IMR-90 (cell line): ENCODE results near the gene EXOC6. TPM values are rescaled to one million over a fixed set of nuclear protein-coding genes. Genes with fewer than 3 reads are reported as not detected.

Source experiments
- ATAC-seq: fragments of 200-7000 bp; cut with Tn5 transposase; 2 replicates; pipeline ENCODE4 v1.9.1; 2020; ENCODE audit warnings: low read depth, mild to moderate bottlenecking, moderate library complexity
- BruUV-seq: library from RNA; stranded (reverse); fragments of 400-500 nt; replicated peaks from 2 replicates; lab custom pipeline; 2021; lab: Mats Ljungman, UMichigan
- CTCF ChIA-PET: fragments of 300-600 bp; formaldehyde crosslinking; extraction: SDS; loops from one replicate; lab custom pipeline; 2021; ENCODE audit warnings: antibody characterized with exemption; lab: Yijun Ruan, JAX
- POLR2A ChIA-PET: fragments of 300-600 bp; sonication (Branson Sonifier 250); formaldehyde crosslinking; loops from one replicate; lab custom pipeline; 2022; ENCODE audit warnings: antibody characterized with exemption; ENCODE audit not compliant: unreplicated experiment; lab: Charles Lee
- DNase-seq: peaks from one replicate; pipeline ENCODE4 v3.0.0; 2013
- H2AFZ ChIP-seq: replicated peaks from 2 replicates; pipeline ENCODE3; 2013; ENCODE audit warnings: low read length, mild to moderate bottlenecking; ENCODE audit not compliant: poor library complexity
- H2AK5ac ChIP-seq: 2 replicates; pipeline ENCODE4 v1.6.1; 2013; ENCODE audit warnings: low read depth, low read length, inconsistent platforms
- H2AK9ac ChIP-seq: replicated peaks from 2 replicates; pipeline ENCODE3; 2013; ENCODE audit warnings: mild to moderate bottlenecking, low read depth, low read length, moderate library complexity; ENCODE audit not compliant: poor library complexity
- H2BK120ac ChIP-seq: 2 replicates; pipeline ENCODE4 v1.6.1; 2013; ENCODE audit warnings: low read depth, low read length, inconsistent platforms
- H2BK15ac ChIP-seq: 3 replicates; pipeline ENCODE4 v1.6.1; 2013; ENCODE audit warnings: low read depth, low read length, inconsistent platforms
- H2BK20ac ChIP-seq: 2 replicates; pipeline ENCODE4 v1.6.1; 2013; ENCODE audit warnings: low read depth, mild to moderate bottlenecking, inconsistent platforms, low read length, moderate library complexity
- H2BK5ac ChIP-seq: 2 replicates; pipeline ENCODE4 v1.6.1; 2013; ENCODE audit warnings: mild to moderate bottlenecking, low read depth, low read length, inconsistent platforms; ENCODE audit not compliant: poor library complexity, severe bottlenecking
- H3K14ac ChIP-seq: replicated peaks from 2 replicates; pipeline ENCODE4 v1.6.1; 2013; ENCODE audit warnings: low read depth, low read length, inconsistent platforms
- H3K18ac ChIP-seq: 2 replicates; pipeline ENCODE4 v1.6.1; 2013; ENCODE audit warnings: low read depth, low read length, control low read depth
- H3K23ac ChIP-seq: 2 replicates; pipeline ENCODE4 v1.6.1; 2013; ENCODE audit warnings: low read depth, low read length, inconsistent platforms
- H3K27ac ChIP-seq: 2 replicates; pipeline ENCODE4 v1.5.1; 2013; ENCODE audit warnings: mild to moderate bottlenecking, control low read depth, low read length; ENCODE audit not compliant: insufficient read depth
- H3K27me3 ChIP-seq: 2 replicates; pipeline ENCODE4 v1.6.1; 2013; ENCODE audit warnings: low read length; ENCODE audit not compliant: control insufficient read depth, insufficient read depth
- H3K36me3 ChIP-seq: 2 replicates; pipeline ENCODE4 v1.6.1; 2013; ENCODE audit warnings: low read length, mixed read lengths; ENCODE audit not compliant: control insufficient read depth, insufficient read depth
- H3K4ac ChIP-seq: 2 replicates; pipeline ENCODE4 v1.6.1; 2013; ENCODE audit warnings: low read depth, low read length, inconsistent platforms
- H3K4me1 ChIP-seq: 2 replicates; pipeline ENCODE4 v1.6.1; 2013; ENCODE audit warnings: low read length, mixed read lengths; ENCODE audit not compliant: control insufficient read depth, insufficient read depth
- H3K4me2 ChIP-seq: 2 replicates; pipeline ENCODE4 v1.6.1; 2013; ENCODE audit warnings: low read depth, mild to moderate bottlenecking, control low read depth, low read length, moderate library complexity
- H3K4me3 ChIP-seq: 2 replicates; pipeline ENCODE4 v1.5.1; 2013; ENCODE audit warnings: low read depth, mild to moderate bottlenecking, control low read depth, low read length, moderate library complexity; ENCODE audit not compliant: insufficient read depth
- H3K56ac ChIP-seq: 2 replicates; pipeline ENCODE4 v1.6.1; 2013; ENCODE audit warnings: low read length, inconsistent platforms; ENCODE audit not compliant: insufficient read depth; ENCODE audit errors: extremely low read depth
- H3K79me1 ChIP-seq, 2 experiments: 2 replicates each; pipeline ENCODE4 v1.6.1; 2013; ENCODE audit warnings: low read length in 2 of 2, inconsistent platforms in 1 of 2, low read depth in 1 of 2
- H3K9ac ChIP-seq: 2 replicates; pipeline ENCODE4 v1.6.1; 2013; ENCODE audit warnings: low read depth, low read length, control low read depth
- H3K9me1 ChIP-seq: 2 replicates; pipeline ENCODE4 v1.6.1; 2013; ENCODE audit warnings: low read length, inconsistent platforms; ENCODE audit not compliant: insufficient read depth
- H3K9me3 ChIP-seq: 2 replicates; pipeline ENCODE4 v1.6.1; 2013; ENCODE audit warnings: low read length; ENCODE audit not compliant: control insufficient read depth, insufficient read depth
- H4K20me1 ChIP-seq: 2 replicates; pipeline ENCODE4 v1.6.1; 2013; ENCODE audit warnings: low read length, inconsistent platforms; ENCODE audit not compliant: insufficient read depth
- H4K5ac ChIP-seq: 2 replicates; pipeline ENCODE4 v1.6.1; 2013; ENCODE audit warnings: mild to moderate bottlenecking, low read depth, low read length, control low read depth
- H4K8ac ChIP-seq, 2 experiments: 2 replicates each; pipeline ENCODE4 v1.6.1; 2013; ENCODE audit warnings: low read depth in 2 of 2, low read length in 2 of 2, control low read depth in 1 of 2, inconsistent platforms in 1 of 2
- H4K91ac ChIP-seq: 2 replicates; pipeline ENCODE4 v1.6.1; 2013; ENCODE audit warnings: low read depth, low read length, inconsistent platforms; ENCODE audit not compliant: insufficient read depth
- BHLHE40 ChIP-seq: fragments of 150-350 bp; IDR thresholded peaks from 2 replicates; pipeline ENCODE4 v1.6.1; 2016; ENCODE audit warnings: mild to moderate bottlenecking, low read depth, low read length
- USF2 ChIP-seq: fragments of 150-350 bp; IDR thresholded peaks from 2 replicates; pipeline ENCODE4 v1.6.1; 2017; ENCODE audit warnings: mild to moderate bottlenecking, antibody characterized with exemption, low read length, low read depth
- WGBS, 2 experiments: methylation state at CpG; one replicate each; pipeline versions ENCODE4 v1.1.5 to v1.1.7; 2013; ENCODE audit warnings: missing lambda C conversion rate in 2 of 2; ENCODE audit not compliant: insufficient read length in 1 of 2; ENCODE audit errors: extremely low coverage in 2 of 2; 5-methylcytosine and 5-hydroxymethylcytosine counted together
- dilution Hi-C: fragments of 300-500 bp; cut with HindIII; formaldehyde crosslinking; loops from one replicate; pipeline ENCODE4 v1.14.3; 2018; ENCODE audit warnings: low sequenced_read_pairs; ENCODE audit not compliant: unreplicated experiment
- in situ Hi-C: fragments of 300-500 bp; cut with MboI; formaldehyde crosslinking; loops from 3 replicates; pipeline ENCODE4 v1.14.3; 2019; ENCODE audit warnings: low sequenced_read_pairs, inconsistent platforms, mixed read lengths
- intact Hi-C: fragments of 100-400 bp; cut with micrococcal nuclease; formaldehyde crosslinking; loops from 2 replicates; pipeline ENCODE4 v1.10.0; 2022
- polyA plus RNA-seq, 3 experiments: library from polyadenylated mRNA; depleted of rRNA; stranded (reverse); fragments of >200 nt; gene quantifications; 2 replicates each; pipeline ENCODE4 v1.2.3, GENCODE V29; 2012; ENCODE audit warnings: low replicate concordance in 1 of 3
- total RNA-seq: library from RNA; depleted of rRNA; stranded (reverse); fragments of >200 nt; gene quantifications from 2 replicates; pipeline ENCODE4 v1.2.3, GENCODE V29; 2012

The EXOC6 gene
- total and polyA plus RNA-seq, 2 of the 4 experiments (the other 2 are of a cell fraction) = 4.5 to 11.5 TPM

- intact Hi-C loops (no loop called here), dilution Hi-C loops (no loop called here), in situ Hi-C loops (loop anchor here (10.0 kb wide), 1 partner anchor 429 kb away; no protein-coding TSS in a partner anchor)
- Histone ChIP-seq H2AK9ac (no peak overlapping the region), H3K23ac (no peak overlapping the region), H4K5ac (no peak overlapping the region), H2BK20ac (no peak overlapping the region), H2AK5ac (no peak overlapping the region), H3K4me3 (no peak overlapping the region), H3K9me1 (no peaks in the 10 kb centered on the region), H3K27ac (no peak overlapping the region), H3K9me3 (no peaks in the 10 kb centered on the region), H3K56ac (no peak overlapping the region), H2BK15ac (no peak overlapping the region), H3K36me3 (no peaks in the 10 kb centered on the region), H2AFZ (no peak overlapping the region), H3K18ac (no peak overlapping the region), H2BK5ac (no peak overlapping the region), H3K4me1 (no peaks in the 10 kb centered on the region), H4K91ac (no peak overlapping the region), H4K20me1 (no peaks in the 10 kb centered on the region), H3K4ac (no peak overlapping the region), H2BK120ac (no peak overlapping the region), H3K4me2 (no peak overlapping the region), H4K8ac (no peak overlapping the region), H3K9ac (no peak overlapping the region), H3K79me1 (no peaks in the 10 kb centered on the region), H3K27me3 (peaks cover 27% of the 10 kb centered on the region), H3K14ac (no peak overlapping the region)
- ChIA-PET CTCF (no interaction called here), POLR2A (no interaction called here)
- BruUV-seq = no TSS peak
- ATAC-seq (no peak), DNase-seq (no peak)
- TF ChIP-seq BHLHE40 (no peak), USF2 (peak; percentile 8; the same call in 1 of the 2 replicates)
- WGBS, 2 experiments = no CpG with 5 or more reads among the region's 6 CpGs
Measured at GRCh38 chr10:93086289-93086688, 238.0 kb downstream of the EXOC6 start.
